Hematopoietic multipotent progenitor cell treated with erythropoietin and hydrocortisone succinate and interleukin-3 and kit ligand, for 4 days (in vitro differentiated cells): Measurements from ENCODE around the gene KTI12.
A peak's percentile ranks its signal among the peaks of the same experiment; 100 is the strongest.
"Not testable (repeated sequence)": the region's sequence is repeated elsewhere in the genome, so short reads cannot be mapped to it uniquely, and the experiment has no call there.

Experiments used
- DNase-seq: peaks from one replicate; pipeline ENCODE4 v3.0.0-alpha.2; 2015

The KTI12 gene

GRCh38 chr1:52037402-52037814 lies 3.8 kb upstream of the KTI12 start:
- peak; percentile 37 for DNase-seq

GRCh38 chr1:52034050-52034384 lies 407 bp upstream of the KTI12 start:
- DNase-seq = no peak

GRCh38 chr1:52032785-52033131 lies 852 bp downstream of the KTI12 start:
- peak; percentile 61 for DNase-seq

- peak; percentile 15 for DNase-seq
Measured at GRCh38 chr1:52032124-52032784, 1.4 kb downstream of the KTI12 start.

GRCh38 chr1:52028839-52029238 lies 4.8 kb downstream of the KTI12 start:
- DNase-seq = not testable (repeated sequence)

- no peak for DNase-seq
Measured at GRCh38 chr1:52028328-52028727, 5.3 kb downstream of the KTI12 start.

GRCh38 chr1:52026278-52026677 lies 7.3 kb downstream of the KTI12 start:
- no peak for DNase-seq

GRCh38 chr1:52022133-52022532 lies 11.5 kb downstream of the KTI12 start:
- DNase-seq = no peak

- DNase-seq = no peak
Measured at GRCh38 chr1:52008071-52008809, 25.4 kb downstream of the KTI12 start.

GRCh38 chr1:52007215-52008002 lies 26.2 kb downstream of the KTI12 start:
- DNase-seq = no peak

- not testable (repeated sequence) for DNase-seq
Measured at GRCh38 chr1:52006081-52006553, 27.5 kb downstream of the KTI12 start.

GRCh38 chr1:52005548-52005947 lies 28.1 kb downstream of the KTI12 start:
- not testable (repeated sequence) for DNase-seq

GRCh38 chr1:52003877-52004276 lies 29.7 kb downstream of the KTI12 start:
- DNase-seq = no peak

- peak; percentile 93 for DNase-seq
Measured at GRCh38 chr1:52002038-52002917, 31.3 kb downstream of the KTI12 start.

- DNase-seq = no peak
Measured at GRCh38 chr1:51998701-51999100, 34.9 kb downstream of the KTI12 start.

GRCh38 chr1:51997974-51998382 lies 35.6 kb downstream of the KTI12 start:
- DNase-seq = no peak

GRCh38 chr1:51990478-51990965 lies 43.1 kb downstream of the KTI12 start, which contains the start of gene RAB3B:
Gene RAB3B (minus strand): TSS chr1:51990700. CDS start chr1:51977117, 13,583 bp downstream.
- peak; percentile 63 for DNase-seq

- no peak for DNase-seq
Measured at GRCh38 chr1:51989582-51990477, 43.8 kb downstream of the KTI12 start.

GRCh38 chr1:51988254-51988653 lies 45.4 kb downstream of the KTI12 start:
- DNase-seq = no peak

- DNase-seq = no peak
Measured at GRCh38 chr1:51986718-51987117, 46.9 kb downstream of the KTI12 start.

- no peak for DNase-seq
Measured at GRCh38 chr1:51982161-51982560, 51.4 kb downstream of the KTI12 start.
